Measurements from ENCODE around the gene APOA1.

The APOA1 gene

GRCh38 chr11:116826751-116827431 is 10.5 kb downstream of the APOA1 start:
- Mint-ChIP-seq H3K4me3 (no peak overlapping the region), H3K27ac (no peak overlapping the region), H3K4me1 (ENCODE audit: low read depth in 2 of 2) (no peaks in the 10 kb centered on the region), H3K36me3 (ENCODE audit: insufficient read depth) (no peaks in the 10 kb centered on the region), H3K27me3 (no peaks in the 10 kb centered on the region), H3K9me3 (no peaks in the 10 kb centered on the region)
- no peak for DNase-seq
- ATAC-seq (replicated peaks) = no peak

- H3K4me3 Mint-ChIP-seq = no peak overlapping the region
- DNase-seq (no peak), ATAC-seq (replicated peaks) (no peak)
- no peaks in the 10 kb centered on the region for H3K27me3 Mint-ChIP-seq
- no peaks in the 10 kb centered on the region for H3K9me3 Mint-ChIP-seq
- H3K27ac Mint-ChIP-seq = no peak overlapping the region
- no peaks in the 10 kb centered on the region for H3K36me3 Mint-ChIP-seq (ENCODE audit: insufficient read depth)
- no peaks in the 10 kb centered on the region for H3K4me1 Mint-ChIP-seq (ENCODE audit: low read depth in 2 of 2)
Measured at GRCh38 chr11:116825854-116826750, 11.3 kb downstream of the APOA1 start.

- no peak overlapping the region for H3K4me3 Mint-ChIP-seq
- H3K9me3 Mint-ChIP-seq = no peaks in the 10 kb centered on the region
- H3K36me3 Mint-ChIP-seq (ENCODE audit: insufficient read depth) = no peaks in the 10 kb centered on the region
- no peak overlapping the region for H3K27ac Mint-ChIP-seq
- H3K4me1 Mint-ChIP-seq (ENCODE audit: low read depth in 2 of 2) = no peaks in the 10 kb centered on the region
- no peaks in the 10 kb centered on the region for H3K27me3 Mint-ChIP-seq
- ATAC-seq (replicated peaks) = no peak
- no peak for DNase-seq
Measured at GRCh38 chr11:116825434-116825833, 12.0 kb downstream of the APOA1 start.

GRCh38 chr11:116823031-116823843 is 14.2 kb downstream of the APOA1 start, which contains the start of gene APOA4:
Gene APOA4 (minus strand): TSS chr11:116823304. CDS start chr11:116823191, 113 bp downstream.
- no peak for ATAC-seq (replicated peaks)
- no peak within 1 kb of the TSS for H3K27ac Mint-ChIP-seq
- no peak within 1 kb of the TSS for H3K4me3 Mint-ChIP-seq
- no peak for DNase-seq
- no peaks in the 10 kb centered on the region for H3K9me3 Mint-ChIP-seq
- H3K4me1 Mint-ChIP-seq (ENCODE audit: low read depth in 2 of 2) = no peaks in the 10 kb centered on the region
- H3K36me3 Mint-ChIP-seq (ENCODE audit: insufficient read depth) = no peaks in the 10 kb centered on the region
- H3K27me3 Mint-ChIP-seq = no peaks in the 10 kb centered on the region

- Mint-ChIP-seq H3K36me3 (ENCODE audit: insufficient read depth) (no peaks in the 10 kb centered on the region), H3K4me3 (no peak overlapping the region), H3K4me1 (ENCODE audit: low read depth in 2 of 2) (no peaks in the 10 kb centered on the region), H3K27me3 (no peaks in the 10 kb centered on the region), H3K9me3 (no peaks in the 10 kb centered on the region), H3K27ac (no peak overlapping the region)
- no peak for ATAC-seq (replicated peaks)
- DNase-seq = no peak
Measured at GRCh38 chr11:116822575-116822974, 14.8 kb downstream of the APOA1 start.

- no peaks in the 10 kb centered on the region for H3K27me3 Mint-ChIP-seq
- no peak overlapping the region for H3K4me3 Mint-ChIP-seq
- no peaks in the 10 kb centered on the region for H3K36me3 Mint-ChIP-seq (ENCODE audit: insufficient read depth)
- no peaks in the 10 kb centered on the region for H3K9me3 Mint-ChIP-seq
- ATAC-seq (replicated peaks) (no peak), DNase-seq (no peak)
- peak overlapping the region in 1 of 2 donors; percentile 60 for H3K27ac Mint-ChIP-seq
- no peaks in the 10 kb centered on the region for H3K4me1 Mint-ChIP-seq (ENCODE audit: low read depth in 2 of 2)
Measured at GRCh38 chr11:116821050-116821918, 16.1 kb downstream of the APOA1 start.

- Mint-ChIP-seq H3K27me3 (no peaks in the 10 kb centered on the region), H3K27ac (no peak overlapping the region), H3K4me3 (no peak overlapping the region), H3K9me3 (no peaks in the 10 kb centered on the region), H3K36me3 (ENCODE audit: insufficient read depth) (no peaks in the 10 kb centered on the region), H3K4me1 (ENCODE audit: low read depth in 2 of 2) (no peaks in the 10 kb centered on the region)
- DNase-seq (no peak), ATAC-seq (replicated peaks) (no peak)
Measured at GRCh38 chr11:116819049-116819448, 18.4 kb downstream of the APOA1 start.

GRCh38 chr11:116814502-116814901 is 22.9 kb downstream of the APOA1 start:
- H3K9me3 Mint-ChIP-seq = no peaks in the 10 kb centered on the region
- ATAC-seq (replicated peaks) = no peak
- no peaks in the 10 kb centered on the region for H3K36me3 Mint-ChIP-seq (ENCODE audit: insufficient read depth)
- no peak overlapping the region for H3K4me3 Mint-ChIP-seq
- H3K27me3 Mint-ChIP-seq = no peaks in the 10 kb centered on the region
- H3K27ac Mint-ChIP-seq = no peak overlapping the region
- H3K4me1 Mint-ChIP-seq (ENCODE audit: low read depth in 2 of 2) = no peaks in the 10 kb centered on the region
- no peak for DNase-seq

- ATAC-seq (replicated peaks) = no peak
- Mint-ChIP-seq H3K4me1 (ENCODE audit: low read depth in 2 of 2) (no peaks in the 10 kb centered on the region), H3K27ac (no peak overlapping the region), H3K4me3 (no peak overlapping the region), H3K9me3 (no peaks in the 10 kb centered on the region), H3K36me3 (ENCODE audit: insufficient read depth) (no peaks in the 10 kb centered on the region), H3K27me3 (peaks cover 0 to 3% of the 10 kb centered on the region in 2 donors)
- no peak for DNase-seq
Measured at GRCh38 chr11:116813781-116814471, 23.5 kb downstream of the APOA1 start.

GRCh38 chr11:116813170-116813569 is 24.3 kb downstream of the APOA1 start:
- ATAC-seq (replicated peaks) = no peak

GRCh38 chr11:116812109-116812508 is 25.3 kb downstream of the APOA1 start:
- Mint-ChIP-seq H3K27ac (no peak overlapping the region), H3K36me3 (ENCODE audit: insufficient read depth) (no peaks in the 10 kb centered on the region), H3K4me3 (no peak overlapping the region), H3K27me3 (peaks cover 0 to 15% of the 10 kb centered on the region in 2 donors), H3K4me1 (ENCODE audit: low read depth in 2 of 2) (no peaks in the 10 kb centered on the region), H3K9me3 (no peaks in the 10 kb centered on the region)
- ATAC-seq (replicated peaks) (no peak), DNase-seq (no peak)

More at GRCh38 chr11:116813170-116813569, 24.3 kb downstream of the APOA1 start:
- Mint-ChIP-seq H3K36me3 (ENCODE audit: insufficient read depth) (no peaks in the 10 kb centered on the region), H3K27ac (no peak overlapping the region), H3K27me3 (peaks cover 0 to 10% of the 10 kb centered on the region in 2 donors), H3K9me3 (no peaks in the 10 kb centered on the region), H3K4me1 (ENCODE audit: low read depth in 2 of 2) (no peaks in the 10 kb centered on the region), H3K4me3 (no peak overlapping the region)
- no peak for DNase-seq

- no peak for ATAC-seq (replicated peaks)
- Mint-ChIP-seq H3K27ac (no peak overlapping the region), H3K4me3 (no peak overlapping the region), H3K27me3 (peaks cover 0 to 15% of the 10 kb centered on the region in 2 donors), H3K4me1 (ENCODE audit: low read depth in 2 of 2) (no peaks in the 10 kb centered on the region), H3K9me3 (no peaks in the 10 kb centered on the region), H3K36me3 (ENCODE audit: insufficient read depth) (no peaks in the 10 kb centered on the region)
- DNase-seq = no peak
Measured at GRCh38 chr11:116811194-116811593, 26.2 kb downstream of the APOA1 start.
